ENCODE results near the gene SLC25A31.

- TF ChIP-seq EZH2 (IDR thresholded peaks at IDR 0.05; ENCODE audit: insufficient read depth, poor library complexity, severe bottlenecking) (no peak), EZH2phosphoT487 (IDR thresholded peaks at IDR 0.05; ENCODE audit: insufficient read depth, low read depth) (no peak)
Observed at GRCh38 chr4:127771535-127772275, 41.5 kb downstream of the SLC25A31 start.

All from GM23248 (cell line).